A673 (cell line): ENCODE measurements around the gene GBGT1. TPM values are rescaled to one million over a fixed set of nuclear protein-coding genes. Genes with fewer than 3 reads are reported as not detected.
"Not testable (repeated sequence)": the region's sequence is repeated elsewhere in the genome, so short reads cannot be mapped to it uniquely, and the experiment has no call there.

Source experiments
- BruUV-seq: library from RNA; stranded (reverse); fragments of 400-500 nt; replicated peaks from 2 replicates; lab custom pipeline; 2021; lab: Mats Ljungman, UMichigan
- CTCF ChIA-PET: fragments of 300-600 bp; sonication (Branson Sonifier 250); formaldehyde crosslinking; loops from one replicate; lab custom pipeline; 2022; ENCODE audit warnings: antibody characterized with exemption; lab: Charles Lee
- POLR2A ChIA-PET: fragments of 300-600 bp; sonication (Branson Sonifier 250); formaldehyde crosslinking; loops from one replicate; lab custom pipeline; 2022; ENCODE audit warnings: antibody characterized with exemption; ENCODE audit not compliant: low non-redundant PET; lab: Charles Lee
- DNase-seq: peaks from one replicate; pipeline ENCODE4 v3.0.0-alpha.2; 2015; ENCODE audit warnings: low spot score
- H3K27ac ChIP-seq: fragments of 200-600 bp; sonication (generic); 2 replicates; pipeline ENCODE4 v1.5.1; 2016; ENCODE audit warnings: mixed run types, low read depth, mild to moderate bottlenecking, mixed read lengths, antibody characterized with exemption, low read length; ENCODE audit not compliant: poor library complexity, severe bottlenecking
- H3K27me3 ChIP-seq: fragments of 200-600 bp; sonication (generic); replicated peaks from 2 replicates; pipeline ENCODE4 v1.6.1; 2017; ENCODE audit warnings: mixed run types, low read depth, mild to moderate bottlenecking, mixed read lengths, antibody characterized with exemption, low read length; ENCODE audit not compliant: insufficient read depth, poor library complexity
- H3K36me3 ChIP-seq: fragments of 200-600 bp; sonication (generic); 2 replicates; pipeline ENCODE4 v1.6.1; 2016; ENCODE audit warnings: mixed run types, mild to moderate bottlenecking, mixed read lengths, antibody characterized with exemption, low read length; ENCODE audit not compliant: insufficient read depth, poor library complexity, severe bottlenecking
- H3K4me1 ChIP-seq: fragments of 200-600 bp; sonication (generic); 2 replicates; pipeline ENCODE4 v1.6.1; 2017; ENCODE audit warnings: mixed run types, mild to moderate bottlenecking, mixed read lengths, antibody characterized with exemption, low read length; ENCODE audit not compliant: insufficient read depth, poor library complexity, severe bottlenecking
- H3K4me3 ChIP-seq: fragments of 200-600 bp; sonication (generic); 2 replicates; pipeline ENCODE4 v1.5.1; 2016; ENCODE audit warnings: low read depth, mixed run types, mild to moderate bottlenecking, mixed read lengths, low read length; ENCODE audit not compliant: poor library complexity, severe bottlenecking
- H3K9me3 ChIP-seq: fragments of 200-600 bp; sonication (generic); 2 replicates; pipeline ENCODE4 v1.6.1; 2016; ENCODE audit warnings: mixed run types, low read depth, mild to moderate bottlenecking, mixed read lengths, antibody characterized with exemption, low read length; ENCODE audit not compliant: poor library complexity, severe bottlenecking
- CTCF ChIP-seq: fragments of 300-800, 200-600 bp; sonication (generic); conservative IDR thresholded peaks from 2 replicates; pipeline ENCODE4 v1.5.1; 2017; ENCODE audit warnings: low read depth, mild to moderate bottlenecking, antibody characterized with exemption, low read length, moderate library complexity, mixed read lengths
- EZH2 ChIP-seq: fragments of 200-600 bp; sonication (generic); IDR thresholded peaks from 2 replicates; pipeline ENCODE4 v1.6.1; 2017; ENCODE audit warnings: borderline replicate concordance, low read depth, mild to moderate bottlenecking, mixed read lengths, antibody characterized with exemption, low read length; ENCODE audit not compliant: poor library complexity, severe bottlenecking
- intact Hi-C: fragments of 100-400 bp; cut with micrococcal nuclease; formaldehyde crosslinking; loops from one replicate; pipeline ENCODE4 v1.10.0; 2022; ENCODE audit not compliant: unreplicated experiment
- total RNA-seq: library from RNA; stranded (reverse); gene quantifications from 2 replicates; pipeline ENCODE4 v1.2.3, GENCODE V29; 2021

Gene GBGT1
- total RNA-seq, 1 experiment from 2014 or later = 1.8 TPM

GRCh38 chr9:133208171-133208879 is 44.6 kb upstream of the GBGT1 start:
- BruUV-seq, POLR2A ChIA-PET, H3K4me3 ChIP-seq, intact Hi-C loops, H3K9me3 ChIP-seq, CTCF ChIA-PET, H3K27ac ChIP-seq, DNase-seq, H3K36me3 ChIP-seq, H3K4me1 ChIP-seq: not testable (repeated sequence)
- peaks cover 34% of the 10 kb centered on the region for H3K27me3 ChIP-seq

- Histone ChIP-seq H3K36me3 (no peaks in the 10 kb centered on the region), H3K4me3 (no peak overlapping the region), H3K4me1 (no peaks in the 10 kb centered on the region), H3K9me3 (no peaks in the 10 kb centered on the region), H3K27me3 (peaks cover 29% of the 10 kb centered on the region), H3K27ac (no peak overlapping the region)
- TF ChIP-seq EZH2 (no peak), CTCF (no peak)
- CTCF ChIA-PET = no interaction called here
- DNase-seq = no peak
- POLR2A ChIA-PET = no interaction called here
- intact Hi-C loops = no loop called here
- no TSS peak for BruUV-seq
Measured at GRCh38 chr9:133207540-133208170, 43.9 kb upstream of the GBGT1 start.

- intact Hi-C loops = no loop called here
- Histone ChIP-seq H3K27ac (no peak overlapping the region), H3K4me3 (no peak overlapping the region), H3K36me3 (no peaks in the 10 kb centered on the region), H3K9me3 (no peaks in the 10 kb centered on the region), H3K4me1 (no peaks in the 10 kb centered on the region), H3K27me3 (peaks cover 29% of the 10 kb centered on the region)
- TF ChIP-seq EZH2 = no peak
- TF ChIP-seq CTCF = no peak
- DNase-seq = no peak
- CTCF ChIA-PET = no interaction called here
- no TSS peak for BruUV-seq
- POLR2A ChIA-PET = no interaction called here
Measured at GRCh38 chr9:133207021-133207531, 43.4 kb upstream of the GBGT1 start.
